Hematopoietic multipotent progenitor cell treated with erythropoietin and hydrocortisone succinate and interleukin-3 and kit ligand, for 4 days (in vitro differentiated cells): ENCODE data around the gene GLI3.
"Not testable (repeated sequence)": the region's sequence is repeated elsewhere in the genome, so short reads cannot be mapped to it uniquely, and the experiment has no call there.

Experiments used
- DNase-seq: peaks from one replicate; pipeline ENCODE4 v3.0.0-alpha.2; 2015

Gene GLI3

GRCh38 chr7:42210333-42210732 is 26.7 kb downstream of the GLI3 start:
- DNase-seq = no peak

- DNase-seq = not testable (repeated sequence)
Observed at GRCh38 chr7:42209085-42209484, 27.9 kb downstream of the GLI3 start.

- DNase-seq = no peak
Observed at GRCh38 chr7:42208572-42208971, 28.4 kb downstream of the GLI3 start.

GRCh38 chr7:42207420-42207819 is 29.6 kb downstream of the GLI3 start:
- DNase-seq = no peak

- DNase-seq = no peak
Observed at GRCh38 chr7:42203336-42203735, 33.7 kb downstream of the GLI3 start.

GRCh38 chr7:42202601-42203000 is 34.4 kb downstream of the GLI3 start:
- DNase-seq = no peak

- no peak for DNase-seq
Observed at GRCh38 chr7:42198974-42199668, 37.9 kb downstream of the GLI3 start.

- no peak for DNase-seq
Observed at GRCh38 chr7:42198296-42198695, 38.7 kb downstream of the GLI3 start.

GRCh38 chr7:42197451-42197850 is 39.6 kb downstream of the GLI3 start:
- no peak for DNase-seq

- no peak for DNase-seq
Observed at GRCh38 chr7:42194238-42194637, 42.8 kb downstream of the GLI3 start.

- peak; percentile 8 for DNase-seq
Observed at GRCh38 chr7:42193471-42194129, 43.4 kb downstream of the GLI3 start.

GRCh38 chr7:42192851-42193461 is 44.1 kb downstream of the GLI3 start:
- DNase-seq = no peak

GRCh38 chr7:42192066-42192465 is 44.9 kb downstream of the GLI3 start:
- no peak for DNase-seq

GRCh38 chr7:42189535-42189934 is 47.5 kb downstream of the GLI3 start:
- DNase-seq = no peak

- DNase-seq = peak; percentile 14
Observed at GRCh38 chr7:42186151-42186550, 50.9 kb downstream of the GLI3 start.

- DNase-seq = no peak
Observed at GRCh38 chr7:42185726-42186125, 51.3 kb downstream of the GLI3 start.

- no peak for DNase-seq
Observed at GRCh38 chr7:42183547-42183946, 53.5 kb downstream of the GLI3 start.

- no peak for DNase-seq
Observed at GRCh38 chr7:42181566-42181965, 55.4 kb downstream of the GLI3 start.

GRCh38 chr7:42180806-42181205 is 56.2 kb downstream of the GLI3 start:
- no peak for DNase-seq

GRCh38 chr7:42176724-42177101 is 60.3 kb downstream of the GLI3 start:
- no peak for DNase-seq

GRCh38 chr7:42175834-42176723 is 60.9 kb downstream of the GLI3 start:
- DNase-seq = no peak

- DNase-seq = no peak
Observed at GRCh38 chr7:42174391-42174912, 62.6 kb downstream of the GLI3 start.

GRCh38 chr7:42170724-42171123 is 66.3 kb downstream of the GLI3 start:
- no peak for DNase-seq
